Heart left ventricle (tissue), 13 donors: ENCODE measurements around the gene PRR19.

ENCODE experiments used
- POLR2A ChIP-seq, 2 donors: fragments of 450-650 bp; IDR thresholded peaks; one replicate each; pipeline ENCODE4 v1.6.1; 2017; ENCODE audit warnings: antibody characterized with exemption in 2 of 2, mild to moderate bottlenecking in 2 of 2, moderate library complexity in 2 of 2
- TF ChIP-seq, protein P1 (sequence below), 12 donors: fragments of 200-600 bp; sonication (generic) in 4 of 12; IDR thresholded peaks; one replicate each; pipeline versions ENCODE4 v1.5.0 to v1.8.0; 2018 to 2022; ENCODE audit warnings: antibody characterized with exemption in 12 of 12, mild to moderate bottlenecking in 5 of 12
- donor health status: ischemic (EF 13 %, LVEDD 7.1; RV severe dilation, severe dysfunction).
- donor health status: DM: no; HTN: yes; CAD: no.
- donor health status: DM: no; HTN: no; CAD: no.
- donor health status: ischemic (EF 25% LVEDD 6.9; RV normal size, moderate dysfunction).
- donor health status: ischemic (EF 25% LVEDD 5.7; RV mildly dilated, moderate dysfunction).
- donor health status: ischemic (EF 35%, LVEDD 5.7; RV mildly dilated, moderate dysfunction).
- donor health status: nonischemic (EF 11% LVEDD 7.7; RV severe dilation, severe dysfunction).
- donor health status: DM: yes; HTN: yes; CAD: no.
- donor health status: PGD.
- donor health status: ischemic (EF 29% LVEDD 5.4; RV normal size, mild dysfunction).
- donor health status: nonischemic (EF 23%, LVEDD 6.1; RV moderate dilation, normal function).

DNA sequence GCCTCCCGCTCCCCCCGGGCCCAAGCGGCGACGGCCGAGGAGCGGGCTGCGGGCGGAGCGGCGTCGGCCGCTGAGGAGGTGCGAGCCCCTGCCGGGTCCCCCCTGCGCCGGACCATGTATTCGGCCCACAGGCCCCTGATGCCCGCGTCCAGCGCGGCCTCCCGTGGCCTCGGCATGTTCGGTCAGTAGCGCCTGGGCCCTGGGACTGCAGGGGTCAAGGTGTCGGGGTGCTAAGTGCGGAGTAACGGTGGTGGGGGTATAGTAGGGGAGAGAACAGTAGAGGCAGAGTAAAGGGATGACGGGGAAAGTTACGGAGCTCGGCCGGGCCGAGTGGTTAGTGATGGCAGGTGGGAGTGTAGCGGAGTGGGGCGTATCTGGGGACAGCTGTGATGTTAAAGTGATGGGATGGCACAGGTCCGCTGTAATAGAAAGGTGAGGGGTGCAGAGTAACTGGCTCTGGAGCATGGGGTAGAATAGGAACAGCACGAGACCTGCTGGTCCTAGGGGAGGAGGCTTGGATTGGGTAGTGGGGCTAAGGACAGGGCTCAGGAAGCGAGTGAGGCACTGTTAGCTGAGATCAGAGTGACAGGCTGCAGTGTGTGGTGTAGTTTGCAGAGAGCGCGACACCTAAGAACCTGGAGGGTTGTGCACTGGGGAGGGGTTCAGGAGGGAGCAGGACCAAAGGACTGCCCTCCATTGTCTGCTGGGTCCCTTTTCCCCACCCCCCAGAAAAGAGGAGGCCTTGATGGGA lies 17.2 kb upstream of the PRR19 start:
- TF ChIP-seq POLR2A (IDR thresholded peaks at IDR 0.05), result no peak
- TF ChIP-seq, protein P1, sequence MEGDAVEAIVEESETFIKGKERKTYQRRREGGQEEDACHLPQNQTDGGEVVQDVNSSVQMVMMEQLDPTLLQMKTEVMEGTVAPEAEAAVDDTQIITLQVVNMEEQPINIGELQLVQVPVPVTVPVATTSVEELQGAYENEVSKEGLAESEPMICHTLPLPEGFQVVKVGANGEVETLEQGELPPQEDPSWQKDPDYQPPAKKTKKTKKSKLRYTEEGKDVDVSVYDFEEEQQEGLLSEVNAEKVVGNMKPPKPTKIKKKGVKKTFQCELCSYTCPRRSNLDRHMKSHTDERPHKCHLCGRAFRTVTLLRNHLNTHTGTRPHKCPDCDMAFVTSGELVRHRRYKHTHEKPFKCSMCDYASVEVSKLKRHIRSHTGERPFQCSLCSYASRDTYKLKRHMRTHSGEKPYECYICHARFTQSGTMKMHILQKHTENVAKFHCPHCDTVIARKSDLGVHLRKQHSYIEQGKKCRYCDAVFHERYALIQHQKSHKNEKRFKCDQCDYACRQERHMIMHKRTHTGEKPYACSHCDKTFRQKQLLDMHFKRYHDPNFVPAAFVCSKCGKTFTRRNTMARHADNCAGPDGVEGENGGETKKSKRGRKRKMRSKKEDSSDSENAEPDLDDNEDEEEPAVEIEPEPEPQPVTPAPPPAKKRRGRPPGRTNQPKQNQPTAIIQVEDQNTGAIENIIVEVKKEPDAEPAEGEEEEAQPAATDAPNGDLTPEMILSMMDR (IDR thresholded peaks at IDR 0.05), result no peak
